ENCODE data around the gene CACNG3.

DNA sequence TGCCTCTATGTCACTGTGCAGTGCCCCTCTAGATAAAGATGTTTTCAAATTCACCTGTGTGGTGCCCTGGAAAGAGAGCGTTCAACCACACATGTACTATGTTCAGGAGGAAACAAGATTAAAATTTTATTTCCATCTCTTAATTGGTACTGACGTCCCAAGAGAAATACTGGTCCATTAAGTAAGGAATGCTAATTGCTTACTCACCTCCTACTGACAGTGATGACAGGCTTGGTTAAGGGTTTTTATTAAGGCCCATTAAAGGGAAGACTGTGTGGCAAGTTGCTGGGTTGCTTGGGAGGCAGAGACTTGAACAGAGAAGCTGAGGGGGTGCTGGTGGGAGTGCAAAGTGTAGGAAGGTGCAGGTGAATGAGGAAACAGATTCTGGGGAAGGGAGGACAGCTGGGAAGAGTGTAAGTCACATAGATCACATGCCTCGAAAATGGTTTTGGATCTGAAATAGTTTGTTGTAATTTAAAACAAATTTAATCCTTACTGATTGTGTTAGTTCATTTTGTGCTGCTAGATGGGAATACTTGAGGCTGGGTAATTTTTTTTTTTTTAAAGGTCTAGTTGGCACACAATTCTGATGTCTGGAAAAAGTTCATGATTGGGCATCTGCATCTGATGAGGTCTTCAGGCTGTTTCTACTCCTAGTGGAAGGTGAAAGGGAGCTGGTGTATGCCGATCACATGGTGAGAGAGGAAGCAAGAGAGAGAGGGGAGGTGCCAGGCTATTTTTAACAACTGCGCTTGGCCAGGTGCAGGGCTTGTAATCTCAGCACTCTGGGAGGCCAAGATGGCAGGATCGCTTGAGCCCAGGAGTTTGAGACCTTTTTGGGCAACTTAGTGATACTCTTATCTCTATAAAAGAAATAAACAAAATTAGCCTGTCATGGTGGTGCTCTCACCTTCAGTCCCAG, 140.5 kb downstream of the CACNG3 start:
- TF ChIP-seq, protein P1, sequence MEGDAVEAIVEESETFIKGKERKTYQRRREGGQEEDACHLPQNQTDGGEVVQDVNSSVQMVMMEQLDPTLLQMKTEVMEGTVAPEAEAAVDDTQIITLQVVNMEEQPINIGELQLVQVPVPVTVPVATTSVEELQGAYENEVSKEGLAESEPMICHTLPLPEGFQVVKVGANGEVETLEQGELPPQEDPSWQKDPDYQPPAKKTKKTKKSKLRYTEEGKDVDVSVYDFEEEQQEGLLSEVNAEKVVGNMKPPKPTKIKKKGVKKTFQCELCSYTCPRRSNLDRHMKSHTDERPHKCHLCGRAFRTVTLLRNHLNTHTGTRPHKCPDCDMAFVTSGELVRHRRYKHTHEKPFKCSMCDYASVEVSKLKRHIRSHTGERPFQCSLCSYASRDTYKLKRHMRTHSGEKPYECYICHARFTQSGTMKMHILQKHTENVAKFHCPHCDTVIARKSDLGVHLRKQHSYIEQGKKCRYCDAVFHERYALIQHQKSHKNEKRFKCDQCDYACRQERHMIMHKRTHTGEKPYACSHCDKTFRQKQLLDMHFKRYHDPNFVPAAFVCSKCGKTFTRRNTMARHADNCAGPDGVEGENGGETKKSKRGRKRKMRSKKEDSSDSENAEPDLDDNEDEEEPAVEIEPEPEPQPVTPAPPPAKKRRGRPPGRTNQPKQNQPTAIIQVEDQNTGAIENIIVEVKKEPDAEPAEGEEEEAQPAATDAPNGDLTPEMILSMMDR (conservative IDR thresholded peaks at IDR 0.05; ENCODE audit: low read depth, low read length): no peak
- TF ChIP-seq EZH2phosphoT487 (IDR thresholded peaks at IDR 0.05; ENCODE audit: borderline replicate concordance, low read length) (no peak), EZH2 (IDR thresholded peaks at IDR 0.05; ENCODE audit: low read length, unreplicated experiment) (no peak)

Data from PC-3 (cell line).